HepG2 (cell line): Measurements from ENCODE around the gene SYNDIG1.

ENCODE experiments used
- CHD2 ChIP-seq: IDR thresholded peaks from 2 replicates; pipeline ENCODE4 v1.6.1; 2011; ENCODE audit warnings: low read depth, low read length, improper control_type of control experiment
- FOXK2 ChIP-seq: fragments of 450-650 bp; IDR thresholded peaks from 2 replicates; pipeline ENCODE4 v1.6.1; 2016
- GABPA ChIP-seq, 2 experiments: IDR thresholded peaks; 2 replicates each; pipeline ENCODE4 v1.6.1; 2011 to 2016; ENCODE audit warnings: low read depth in 2 of 2, low read length in 1 of 2, missing biosample characterization in 1 of 2, missing genetic modification characterization in 1 of 2
- MAZ ChIP-seq, 2 experiments: sonication (generic) in 1 of 2; formaldehyde crosslinking in 1 of 2; IDR thresholded peaks; 2 replicates each; pipeline versions ENCODE4 v1.5.0 to v1.6.1; 2012 to 2020; ENCODE audit warnings: low read depth in 2 of 2, mild to moderate bottlenecking in 2 of 2, borderline replicate concordance in 1 of 2, improper control_type of control experiment in 1 of 2, low read length in 1 of 2, missing genetic modification reagents in 1 of 2, moderate library complexity in 1 of 2
- NAIF1 ChIP-seq: sonication (generic); formaldehyde crosslinking; IDR thresholded peaks from 2 replicates; pipeline ENCODE4 v1.5.0; 2020; ENCODE audit warnings: mild to moderate bottlenecking, missing genetic modification reagents, borderline replicate concordance
- NFE2L2 ChIP-seq: fragments of 150-350 bp; IDR thresholded peaks from 2 replicates; pipeline ENCODE4 v1.6.1; 2014; ENCODE audit warnings: low read length
- NFYB ChIP-seq: sonication (generic); formaldehyde crosslinking; IDR thresholded peaks from 2 replicates; pipeline ENCODE4 v1.4.0; 2020; ENCODE audit warnings: missing genetic modification reagents
- ZNF768 ChIP-seq: sonication (generic); formaldehyde crosslinking; IDR thresholded peaks from 2 replicates; pipeline ENCODE4 v1.4.0; 2020; ENCODE audit warnings: missing genetic modification reagents
- TF ChIP-seq, protein P1 (sequence below): sonication (generic); formaldehyde crosslinking; IDR thresholded peaks from 2 replicates; pipeline ENCODE4 v1.5.0; 2020; ENCODE audit warnings: mild to moderate bottlenecking, missing genetic modification reagents, moderate library complexity
- TF ChIP-seq, protein P2 (sequence below): sonication (generic); formaldehyde crosslinking; IDR thresholded peaks from 2 replicates; pipeline ENCODE4 v1.8.0; 2022; ENCODE audit warnings: missing genetic modification reagents, mild to moderate bottlenecking, borderline replicate concordance
- TF ChIP-seq, protein P3 (sequence below): IDR thresholded peaks from 2 replicates; pipeline ENCODE4 v1.6.1; 2016; ENCODE audit warnings: missing compliant biosample characterization, missing genetic modification reagents, borderline replicate concordance
- TF ChIP-seq, protein P4 (sequence below): sonication (generic); formaldehyde crosslinking; IDR thresholded peaks from 2 replicates; pipeline ENCODE4 v1.4.0; 2020; ENCODE audit warnings: mild to moderate bottlenecking, missing genetic modification reagents

DNA sequence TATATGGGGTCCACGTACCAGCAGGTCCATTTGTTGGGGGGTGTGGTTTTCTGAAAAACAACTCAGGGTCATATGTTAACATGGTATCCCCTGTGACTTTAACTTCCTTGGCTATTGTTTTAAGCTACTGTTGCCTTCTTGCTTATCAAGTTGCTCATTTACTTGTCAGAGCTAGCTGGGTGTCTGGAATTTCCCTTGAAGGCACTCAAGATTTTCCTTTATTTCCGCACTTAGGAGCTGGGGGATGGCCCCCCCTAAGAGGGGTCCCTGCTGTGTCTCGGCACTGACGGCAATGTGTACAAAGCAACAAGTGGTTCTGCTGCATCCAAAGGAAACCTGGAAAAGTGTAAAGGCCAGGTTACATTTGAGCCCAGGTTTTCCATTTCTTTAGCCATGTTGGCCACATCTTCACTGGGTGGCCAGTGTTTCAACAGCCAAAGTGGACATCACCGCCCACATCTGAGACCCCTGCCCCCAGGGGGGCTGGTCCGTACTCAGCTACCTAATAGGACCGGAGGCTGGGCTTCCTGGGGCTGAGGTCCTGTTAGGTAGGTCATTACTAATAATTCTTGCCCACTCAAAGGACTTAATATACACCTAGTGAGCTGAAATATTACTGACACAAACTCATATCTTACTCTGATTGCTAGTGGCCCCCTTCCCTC lies 24.8 kb upstream of the SYNDIG1 start:
- TF ChIP-seq, protein P1, sequence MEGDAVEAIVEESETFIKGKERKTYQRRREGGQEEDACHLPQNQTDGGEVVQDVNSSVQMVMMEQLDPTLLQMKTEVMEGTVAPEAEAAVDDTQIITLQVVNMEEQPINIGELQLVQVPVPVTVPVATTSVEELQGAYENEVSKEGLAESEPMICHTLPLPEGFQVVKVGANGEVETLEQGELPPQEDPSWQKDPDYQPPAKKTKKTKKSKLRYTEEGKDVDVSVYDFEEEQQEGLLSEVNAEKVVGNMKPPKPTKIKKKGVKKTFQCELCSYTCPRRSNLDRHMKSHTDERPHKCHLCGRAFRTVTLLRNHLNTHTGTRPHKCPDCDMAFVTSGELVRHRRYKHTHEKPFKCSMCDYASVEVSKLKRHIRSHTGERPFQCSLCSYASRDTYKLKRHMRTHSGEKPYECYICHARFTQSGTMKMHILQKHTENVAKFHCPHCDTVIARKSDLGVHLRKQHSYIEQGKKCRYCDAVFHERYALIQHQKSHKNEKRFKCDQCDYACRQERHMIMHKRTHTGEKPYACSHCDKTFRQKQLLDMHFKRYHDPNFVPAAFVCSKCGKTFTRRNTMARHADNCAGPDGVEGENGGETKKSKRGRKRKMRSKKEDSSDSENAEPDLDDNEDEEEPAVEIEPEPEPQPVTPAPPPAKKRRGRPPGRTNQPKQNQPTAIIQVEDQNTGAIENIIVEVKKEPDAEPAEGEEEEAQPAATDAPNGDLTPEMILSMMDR (CRISPR knock-in tag): no peak
- TF ChIP-seq CHD2: no peak
- no peak for TF ChIP-seq FOXK2
- TF ChIP-seq, protein P2, sequence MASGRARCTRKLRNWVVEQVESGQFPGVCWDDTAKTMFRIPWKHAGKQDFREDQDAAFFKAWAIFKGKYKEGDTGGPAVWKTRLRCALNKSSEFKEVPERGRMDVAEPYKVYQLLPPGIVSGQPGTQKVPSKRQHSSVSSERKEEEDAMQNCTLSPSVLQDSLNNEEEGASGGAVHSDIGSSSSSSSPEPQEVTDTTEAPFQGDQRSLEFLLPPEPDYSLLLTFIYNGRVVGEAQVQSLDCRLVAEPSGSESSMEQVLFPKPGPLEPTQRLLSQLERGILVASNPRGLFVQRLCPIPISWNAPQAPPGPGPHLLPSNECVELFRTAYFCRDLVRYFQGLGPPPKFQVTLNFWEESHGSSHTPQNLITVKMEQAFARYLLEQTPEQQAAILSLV (CRISPR knock-in tag): no peak
- TF ChIP-seq GABPA (IDR thresholded peaks at IDR 0.05; ENCODE audit: low read depth, low read length): no peak
- TF ChIP-seq GABPA (CRISPR knock-in tag; IDR thresholded peaks at IDR 0.05; ENCODE audit: low read depth): no peak
- TF ChIP-seq, protein P3, sequence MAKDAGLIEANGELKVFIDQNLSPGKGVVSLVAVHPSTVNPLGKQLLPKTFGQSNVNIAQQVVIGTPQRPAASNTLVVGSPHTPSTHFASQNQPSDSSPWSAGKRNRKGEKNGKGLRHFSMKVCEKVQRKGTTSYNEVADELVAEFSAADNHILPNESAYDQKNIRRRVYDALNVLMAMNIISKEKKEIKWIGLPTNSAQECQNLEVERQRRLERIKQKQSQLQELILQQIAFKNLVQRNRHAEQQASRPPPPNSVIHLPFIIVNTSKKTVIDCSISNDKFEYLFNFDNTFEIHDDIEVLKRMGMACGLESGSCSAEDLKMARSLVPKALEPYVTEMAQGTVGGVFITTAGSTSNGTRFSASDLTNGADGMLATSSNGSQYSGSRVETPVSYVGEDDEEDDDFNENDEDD (CRISPR knock-in tag): no peak
- TF ChIP-seq, protein P4, sequence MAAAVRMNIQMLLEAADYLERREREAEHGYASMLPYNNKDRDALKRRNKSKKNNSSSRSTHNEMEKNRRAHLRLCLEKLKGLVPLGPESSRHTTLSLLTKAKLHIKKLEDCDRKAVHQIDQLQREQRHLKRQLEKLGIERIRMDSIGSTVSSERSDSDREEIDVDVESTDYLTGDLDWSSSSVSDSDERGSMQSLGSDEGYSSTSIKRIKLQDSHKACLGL (CRISPR knock-in tag): no peak
- no peak for TF ChIP-seq NFE2L2
- no peak for TF ChIP-seq NFYB (CRISPR knock-in tag)
- no peak for TF ChIP-seq NAIF1 (CRISPR knock-in tag)
- TF ChIP-seq ZNF768 (CRISPR knock-in tag): no peak
- TF ChIP-seq MAZ (IDR thresholded peaks at IDR 0.05; ENCODE audit: borderline replicate concordance, low read depth, low read length): no peak
- no peak for TF ChIP-seq MAZ (CRISPR knock-in tag; IDR thresholded peaks at IDR 0.05; ENCODE audit: low read depth)
